Heart left ventricle (tissue), 16 donors: ENCODE measurements around the gene ALPG. TPM values are rescaled to one million over a fixed set of nuclear protein-coding genes. Genes with fewer than 3 reads are reported as not detected.

Experiments used
- ATAC-seq, 4 donors: fragments of 200-7000 bp; cut with Tn5 transposase; one replicate each; pipeline ENCODE4 v1.9.1; 2020 to 2022; ENCODE audit warnings: moderate library complexity in 4 of 4, mild to moderate bottlenecking in 3 of 4, moderate number of reproducible peaks in 1 of 4
- DNase-seq, 5 donors: peaks; one replicate each; pipeline ENCODE4 v3.0.0-alpha.2; 2020
- H3K27ac ChIP-seq, 12 donors: fragments of 200-600 bp; sonication (generic) in 4 of 12; one replicate each; pipeline versions ENCODE4 v1.5.0 to v1.8.0; 2016 to 2022; ENCODE audit warnings: mild to moderate bottlenecking in 2 of 12
- H3K27me3 ChIP-seq, 9 donors: fragments of 200-600 bp; sonication (generic) in 2 of 9; one replicate each; pipeline versions ENCODE4 v1.5.1 to v1.8.0; 2016 to 2022; ENCODE audit warnings: mild to moderate bottlenecking in 3 of 9
- H3K36me3 ChIP-seq, 9 donors: fragments of 200-600 bp; sonication (generic) in 2 of 9; one replicate each; pipeline versions ENCODE4 v1.5.0 to v1.8.0; 2018 to 2022; ENCODE audit warnings: mild to moderate bottlenecking in 2 of 9
- H3K4me1 ChIP-seq, 12 donors: fragments of 200-600 bp; sonication (generic) in 4 of 12; one replicate each; pipeline versions ENCODE4 v1.5.0 to v1.8.0; 2016 to 2022; ENCODE audit warnings: mild to moderate bottlenecking in 3 of 12
- H3K4me3 ChIP-seq, 12 donors: fragments of 200-600 bp; sonication (generic) in 4 of 12; one replicate each; pipeline versions ENCODE4 v1.5.0 to v1.8.0; 2017 to 2022; ENCODE audit warnings: mild to moderate bottlenecking in 9 of 12, moderate library complexity in 4 of 12
- H3K9me3 ChIP-seq, 12 donors: fragments of 200-600 bp; sonication (generic) in 4 of 12; one replicate each; pipeline versions ENCODE4 v1.5.0 to v1.8.0; 2016 to 2022; ENCODE audit warnings: mild to moderate bottlenecking in 1 of 12
- CTCF ChIP-seq, 12 donors: fragments of 200-600 bp; sonication (generic) in 4 of 12; IDR thresholded peaks; one replicate each; pipeline versions ENCODE4 v1.5.0 to v1.8.0; 2018 to 2022; ENCODE audit warnings: antibody characterized with exemption in 12 of 12, mild to moderate bottlenecking in 5 of 12
- POLR2A ChIP-seq, 2 donors: fragments of 450-650 bp; IDR thresholded peaks; one replicate each; pipeline ENCODE4 v1.6.1; 2017; ENCODE audit warnings: antibody characterized with exemption in 2 of 2, mild to moderate bottlenecking in 2 of 2, moderate library complexity in 2 of 2
- WGBS, 4 donors: extraction: QIAGEN DNeasy Blood & Tissue Kit in 2 of 4; methylation state at CpG; one replicate each; pipeline versions ENCODE4 v1.1.5 to v1.1.7; 2013 to 2018; 5-methylcytosine and 5-hydroxymethylcytosine counted together
- intact Hi-C, 10 donors: fragments of 100-400 bp; cut with DNase I; formaldehyde crosslinking; loops; one replicate each; pipeline versions ENCODE4 v1.11.1 to v1.14.2; 2022
- polyA plus RNA-seq, 2 donors: library from polyadenylated mRNA; stranded (reverse); fragments of 200-250 nt; gene quantifications; one replicate each; pipeline ENCODE4 v1.2.3, GENCODE V29; 2013
- total RNA-seq, 9 donors: library from RNA; depleted of rRNA in 2 of 9; stranded (reverse); fragments of >200 nt in 2 of 9; fragmentation: NEBNext Ultra II Directional in 3 of 9; extraction: Animal tissue kit (Norgen Biotek cat#: 25700) in 3 of 9; gene quantifications; one replicate each; pipeline versions ENCODE4 v1.1.0 to v1.2.4, GENCODE V29; 2016 to 2023
- donor health status: ischemic (EF 13 %, LVEDD 7.1; RV severe dilation, severe dysfunction).
- donor health status: healthy with polysubstance abuse.
- donor health status: DM: no; HTN: yes; CAD: no.
- donor health status: DM: no; HTN: no; CAD: no.
- donor health status: ischemic (EF 25% LVEDD 6.9; RV normal size, moderate dysfunction).
- donor health status: ischemic (EF 25% LVEDD 5.7; RV mildly dilated, moderate dysfunction).
- donor health status: healthy.
- donor health status: DM: yes; HTN: yes; CAD: no.
- donor health status: ischemic (EF 35%, LVEDD 5.7; RV mildly dilated, moderate dysfunction).
- donor health status: nonischemic (EF 11% LVEDD 7.7; RV severe dilation, severe dysfunction).
- donor health status: DM: yes; HTN: yes; CAD: no.
- donor health status: PGD.
- donor health status: ischemic (EF 29% LVEDD 5.4; RV normal size, mild dysfunction).
- donor health status: nonischemic (EF 23%, LVEDD 6.1; RV moderate dilation, normal function).

Gene ALPG
- total and polyA plus RNA-seq, 11 donors: not detected

GRCh38 chr2:232396683-232397082 lies 10.0 kb upstream of the ALPG start:
- no peaks in the 10 kb centered on the region for H3K36me3 ChIP-seq
- intact Hi-C loops: no loop called here
- no peaks in the 10 kb centered on the region for H3K9me3 ChIP-seq
- no peak overlapping the region for H3K4me3 ChIP-seq
- DNase-seq (no peak), ATAC-seq (no peak)
- H3K4me1 ChIP-seq: no peaks in the 10 kb centered on the region
- no peak for TF ChIP-seq POLR2A (IDR thresholded peaks at IDR 0.05)
- TF ChIP-seq CTCF (IDR thresholded peaks at IDR 0.05): no peak
- 57 to 71% (median 59%) methylated on average over 2 of the region's 2 CpGs for WGBS, 4 donors
- H3K27ac ChIP-seq: no peak overlapping the region
- peaks cover 0 to 67% (median 5%) of the 10 kb centered on the region in 9 donors for H3K27me3 ChIP-seq

GRCh38 chr2:232398293-232399034 lies 8.2 kb upstream of the ALPG start:
- 84 to 92% (median 89%) methylated on average over 5 of the region's 5 CpGs for WGBS, 4 donors
- TF ChIP-seq POLR2A (IDR thresholded peaks at IDR 0.05) (no peak), CTCF (IDR thresholded peaks at IDR 0.05) (no peak)
- Histone ChIP-seq H3K27ac (no peak overlapping the region), H3K36me3 (no peaks in the 10 kb centered on the region), H3K4me3 (no peak overlapping the region), H3K27me3 (peaks cover 0 to 59% (median 4%) of the 10 kb centered on the region in 9 donors), H3K4me1 (no peaks in the 10 kb centered on the region), H3K9me3 (no peaks in the 10 kb centered on the region)
- intact Hi-C loops: no loop called here
- ATAC-seq (no peak), DNase-seq (no peak)

GRCh38 chr2:232400256-232401015 lies 6.2 kb upstream of the ALPG start:
- Histone ChIP-seq H3K27ac (no peak overlapping the region), H3K9me3 (no peaks in the 10 kb centered on the region), H3K36me3 (no peaks in the 10 kb centered on the region), H3K27me3 (peaks cover 0 to 47% (median 4%) of the 10 kb centered on the region in 9 donors), H3K4me1 (no peaks in the 10 kb centered on the region), H3K4me3 (no peak overlapping the region)
- ATAC-seq (no peak), DNase-seq (no peak)
- 39 to 62% (median 51%) methylated on average over 9 of the region's 9 CpGs for WGBS, 4 donors
- no peak for TF ChIP-seq CTCF (IDR thresholded peaks at IDR 0.05)
- TF ChIP-seq POLR2A (IDR thresholded peaks at IDR 0.05): no peak
- intact Hi-C loops: no loop called here

GRCh38 chr2:232402518-232402917 lies 4.1 kb upstream of the ALPG start:
- DNase-seq: no peak
- no peaks in the 10 kb centered on the region for H3K9me3 ChIP-seq
- no peak overlapping the region for H3K4me3 ChIP-seq
- no peak for ATAC-seq
- no peaks in the 10 kb centered on the region for H3K36me3 ChIP-seq
- intact Hi-C loops: no loop called here
- TF ChIP-seq CTCF (IDR thresholded peaks at IDR 0.05) (no peak), POLR2A (IDR thresholded peaks at IDR 0.05) (no peak)
- H3K27ac ChIP-seq: no peak overlapping the region
- WGBS, 4 donors: 83 to 95% (median 91%) methylated on average over 3 of the region's 3 CpGs
- peaks cover 0 to 30% (median under 1%) of the 10 kb centered on the region in 9 donors for H3K27me3 ChIP-seq
- no peaks in the 10 kb centered on the region for H3K4me1 ChIP-seq
